Activated T-cell treated with anti-CD3 and anti-CD28 coated beads for 1 hour (primary cell): ENCODE measurements around the gene AGBL1.

Source experiments
- DNase-seq: peaks from one replicate; pipeline ENCODE4 v3.0.0-alpha.2; 2020; ENCODE audit warnings: low read depth

The AGBL1 gene

GRCh38 chr15:86591158-86591557 lies 511.5 kb downstream of the AGBL1 start:
- no peak for DNase-seq

GRCh38 chr15:86591994-86592735 lies 512.5 kb downstream of the AGBL1 start:
- DNase-seq, result no peak

- DNase-seq, result no peak
These were observed 516.1 kb downstream of the AGBL1 start for GRCh38 chr15:86595741-86596140.

GRCh38 chr15:86603466-86603865 lies 523.8 kb downstream of the AGBL1 start:
- no peak for DNase-seq

GRCh38 chr15:86608461-86609205 lies 529.0 kb downstream of the AGBL1 start:
- DNase-seq, result no peak

- no peak for DNase-seq
These were observed 529.6 kb downstream of the AGBL1 start for GRCh38 chr15:86609275-86609674.

GRCh38 chr15:86610038-86610437 lies 530.4 kb downstream of the AGBL1 start:
- DNase-seq, result no peak

GRCh38 chr15:86611417-86612040 lies 531.9 kb downstream of the AGBL1 start:
- no peak for DNase-seq

GRCh38 chr15:86615411-86615810 lies 535.7 kb downstream of the AGBL1 start:
- no peak for DNase-seq

- DNase-seq, result no peak
These were observed 536.1 kb downstream of the AGBL1 start for GRCh38 chr15:86615816-86616215.

GRCh38 chr15:86616771-86617170 lies 537.1 kb downstream of the AGBL1 start:
- DNase-seq, result no peak

GRCh38 chr15:86620157-86620556 lies 540.5 kb downstream of the AGBL1 start:
- no peak for DNase-seq

GRCh38 chr15:86620641-86621349 lies 541.1 kb downstream of the AGBL1 start:
- no peak for DNase-seq

GRCh38 chr15:86623236-86623635 lies 543.6 kb downstream of the AGBL1 start:
- no peak for DNase-seq

- DNase-seq, result peak; percentile 28
These were observed 544.8 kb downstream of the AGBL1 start for GRCh38 chr15:86624261-86625036.

- DNase-seq, result no peak
These were observed 550.0 kb downstream of the AGBL1 start for GRCh38 chr15:86629409-86630356.

- DNase-seq, result no peak
These were observed 551.3 kb downstream of the AGBL1 start for GRCh38 chr15:86630946-86631345.

- DNase-seq, result no peak
These were observed 554.5 kb downstream of the AGBL1 start for GRCh38 chr15:86634146-86634545.

GRCh38 chr15:86634992-86635638 lies 555.4 kb downstream of the AGBL1 start:
- no peak for DNase-seq

- no peak for DNase-seq
These were observed 564.7 kb downstream of the AGBL1 start for GRCh38 chr15:86644339-86644738.
